HG03442 (cell line): ENCODE results near the gene RAC3.

Experiments used
- ATAC-seq: cut with Tn5 transposase; IDR thresholded peaks from one replicate; pipeline ENCODE4 v1.9.1; 2021; ENCODE audit warnings: mild to moderate bottlenecking, moderate library complexity; ENCODE audit not compliant: unreplicated experiment

RAC3 gene

DNA sequence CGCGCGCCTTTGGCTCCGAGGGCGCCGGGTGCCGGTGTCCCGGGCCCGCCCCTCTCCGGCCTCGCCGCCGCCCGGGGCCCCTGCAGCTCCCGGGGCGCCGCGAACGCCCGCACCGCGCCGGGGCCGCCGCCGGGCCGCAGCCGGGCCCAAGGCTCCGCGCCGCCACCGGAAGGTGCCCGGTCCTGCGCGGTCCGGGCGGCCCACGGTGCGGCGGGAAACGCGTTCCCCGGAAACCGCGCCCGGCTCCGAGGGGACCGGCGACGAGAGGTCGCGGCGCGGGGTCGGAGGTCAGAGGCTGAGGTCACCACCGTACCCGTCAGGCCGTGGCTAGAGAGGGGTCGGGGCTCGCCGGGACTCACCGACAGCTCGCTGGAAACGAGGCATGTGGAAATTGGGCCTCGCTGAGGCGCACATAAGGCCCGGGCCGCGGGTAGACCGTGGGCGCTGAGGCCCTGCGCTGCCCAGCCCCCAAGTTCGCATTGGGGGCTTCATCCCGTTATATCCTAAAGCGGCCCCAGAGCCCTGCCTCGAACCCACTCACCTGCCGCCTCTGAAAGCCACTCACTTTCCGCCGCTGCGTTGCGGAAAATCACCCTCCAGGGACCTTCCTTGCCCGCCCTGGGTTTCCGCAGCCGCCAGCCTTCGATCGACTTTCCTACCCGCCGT is 34.3 kb downstream of the RAC3 start, which contains the start of gene DUS1L:
Gene DUS1L, minus strand, starts transcription at position 167 of the 666 bp plus-strand sequence. CDS start 745 bp downstream, outside the sequence.
- peak; percentile 68 for ATAC-seq

DNA sequence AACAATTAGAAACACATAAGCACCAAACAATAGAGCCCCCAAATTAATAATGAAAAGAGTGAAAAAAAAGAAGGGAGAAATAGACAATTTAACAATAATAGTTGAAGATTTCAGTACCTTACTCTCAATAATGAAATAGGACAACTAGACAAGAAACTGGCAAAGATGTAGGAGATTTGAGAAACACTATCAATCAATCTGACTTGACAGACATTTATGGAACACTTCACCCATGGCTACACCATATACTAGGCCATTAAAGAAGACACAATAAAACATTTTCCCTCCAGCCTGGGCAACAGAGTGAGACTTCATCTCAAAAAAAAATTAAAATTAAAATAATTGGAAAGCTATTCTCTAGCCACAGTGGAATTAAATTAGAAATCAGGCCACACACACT is 39.1 kb downstream of the RAC3 start:
- no peak for ATAC-seq

- ATAC-seq, result no peak
These were observed 41.3 kb downstream of the RAC3 start for GRCh38 chr17:82072827-82073226.

- no peak for ATAC-seq
These were observed 42.0 kb downstream of the RAC3 start for GRCh38 chr17:82073446-82073845.

GRCh38 chr17:82076018-82076784 is 44.7 kb downstream of the RAC3 start:
- no peak for ATAC-seq

GRCh38 chr17:82076785-82077591 is 45.5 kb downstream of the RAC3 start:
- no peak for ATAC-seq

GRCh38 chr17:82077617-82078358 is 46.3 kb downstream of the RAC3 start:
- no peak for ATAC-seq

- no peak for ATAC-seq
These were observed 47.0 kb downstream of the RAC3 start for GRCh38 chr17:82078433-82078832.

GRCh38 chr17:82079001-82079677 is 47.7 kb downstream of the RAC3 start:
- ATAC-seq, result no peak

DNA sequence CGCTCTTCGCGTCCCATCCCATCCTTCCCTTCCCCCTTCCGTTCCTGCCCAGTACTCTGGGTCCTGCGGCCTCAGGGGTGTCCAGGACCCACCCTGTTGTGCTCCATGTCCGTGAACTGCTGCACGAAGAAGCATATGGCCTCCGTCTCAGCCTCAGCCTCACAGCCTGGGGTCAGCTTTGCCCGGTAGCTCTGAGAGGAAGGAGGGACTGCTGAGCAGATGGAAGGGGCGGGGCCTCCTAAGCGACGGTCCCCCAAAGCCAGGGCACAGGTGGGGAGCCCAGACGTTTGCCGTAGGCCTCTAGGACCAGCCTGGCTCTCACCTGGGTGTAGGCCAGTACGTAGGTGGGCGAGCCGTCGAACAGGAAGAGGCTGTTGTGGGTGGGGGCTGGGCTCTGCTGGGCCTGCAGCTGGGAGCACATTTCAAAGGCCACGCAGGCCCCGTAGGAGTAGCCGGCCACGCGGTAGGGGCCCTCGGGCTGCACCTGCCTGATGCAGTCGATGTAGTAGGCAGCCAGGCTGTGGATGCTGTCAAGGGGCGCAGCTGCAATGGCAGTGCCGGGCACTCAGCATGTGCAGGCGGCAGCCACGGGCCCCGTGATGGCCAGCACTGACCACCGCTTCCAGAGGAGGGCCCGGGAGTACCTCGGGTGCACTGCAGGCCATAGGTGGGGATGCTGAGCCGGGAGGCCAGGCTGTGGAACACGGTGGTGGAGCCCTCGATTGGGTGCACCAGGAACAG is 48.7 kb downstream of the RAC3 start:
- no peak for ATAC-seq

DNA sequence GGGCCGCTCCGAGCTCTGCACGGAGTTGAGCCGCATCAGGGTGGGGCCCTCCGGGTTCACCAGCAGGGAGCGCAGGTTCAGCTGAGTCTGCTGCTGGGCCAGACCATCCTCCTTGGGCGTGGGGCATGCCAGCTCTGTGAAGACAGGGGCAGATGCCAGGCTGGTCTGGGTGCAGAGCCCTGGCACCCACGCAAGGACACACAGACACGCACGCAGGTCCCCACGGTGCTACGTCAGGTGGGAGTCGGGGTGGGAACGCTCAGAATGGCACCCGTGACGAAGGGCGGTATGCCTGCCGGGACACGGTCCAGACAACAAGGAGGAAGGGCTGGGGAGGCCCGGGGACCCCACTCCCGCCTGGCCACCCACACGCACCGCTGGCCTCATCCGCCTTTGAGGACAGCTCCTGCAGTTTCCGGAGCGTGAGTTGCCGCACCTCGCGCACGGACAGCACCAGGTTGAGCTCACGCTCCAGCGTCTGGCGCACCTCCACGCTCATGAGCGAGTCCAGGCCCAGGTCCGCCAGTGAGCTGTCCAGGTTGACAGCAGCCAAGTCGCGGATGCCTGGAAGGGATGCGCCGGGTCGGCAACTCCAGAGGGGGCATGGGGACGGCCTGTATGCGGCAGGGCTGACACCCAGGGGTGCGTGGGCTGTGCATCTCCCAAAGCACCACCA is 49.4 kb downstream of the RAC3 start:
- no peak for ATAC-seq

- ATAC-seq, result no peak
These were observed 50.1 kb downstream of the RAC3 start for GRCh38 chr17:82081546-82081945.

- ATAC-seq, result no peak
These were observed 50.5 kb downstream of the RAC3 start for GRCh38 chr17:82081966-82082365.

DNA sequence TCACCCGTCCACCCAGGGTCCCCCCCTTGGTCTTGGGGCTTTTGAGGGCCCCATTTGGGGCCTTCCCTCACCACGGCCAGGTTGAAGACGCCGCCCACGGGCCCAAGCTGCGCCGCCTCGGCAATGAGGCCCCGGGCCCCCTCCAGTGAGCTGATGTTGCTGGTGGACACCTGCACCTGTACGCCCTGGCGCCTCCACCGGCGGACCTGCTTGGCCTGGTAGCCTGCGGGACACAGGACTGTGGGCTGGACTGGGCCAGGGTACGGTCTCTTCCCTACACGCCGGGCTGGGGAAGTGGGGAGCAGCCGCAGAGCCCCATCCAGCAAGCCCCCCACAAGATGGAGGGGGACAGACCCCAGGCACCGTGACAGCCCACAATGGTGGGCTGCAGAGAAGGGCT is 51.0 kb downstream of the RAC3 start:
- ATAC-seq, result no peak

DNA sequence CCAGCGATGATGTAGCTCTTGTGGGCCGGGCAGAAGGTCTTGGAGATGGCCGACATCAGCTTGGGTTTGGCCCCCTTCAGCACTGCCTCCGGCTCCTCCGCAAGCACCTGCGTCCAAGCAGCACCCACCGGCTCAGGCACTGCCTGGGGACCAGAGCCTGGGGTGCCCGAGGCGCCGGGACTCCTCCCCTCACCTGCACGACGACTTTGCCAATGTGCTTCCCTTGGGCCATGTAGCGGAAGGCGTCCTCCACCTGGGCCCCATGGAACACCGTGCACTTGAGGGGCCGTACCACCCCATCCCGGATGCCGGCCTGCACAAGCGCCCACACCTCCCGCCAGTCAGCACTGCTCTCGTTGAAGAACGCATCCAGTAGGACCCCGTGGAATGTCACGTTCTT is 51.5 kb downstream of the RAC3 start:
- no peak for ATAC-seq
